ENCODE results near the gene KCNRG. TPM values are rescaled to one million over a fixed set of nuclear protein-coding genes. Genes with fewer than 3 reads are reported as not detected.
"Not testable (repeated sequence)": the region's sequence is repeated elsewhere in the genome, so short reads cannot be mapped to it uniquely, and the experiment has no call there.

Gene KCNRG
- total and polyA plus RNA-seq, 2 donors (not counting 1 experiment from before 2014, with no cell fraction given), result 0.86 to 3.4 TPM

DNA sequence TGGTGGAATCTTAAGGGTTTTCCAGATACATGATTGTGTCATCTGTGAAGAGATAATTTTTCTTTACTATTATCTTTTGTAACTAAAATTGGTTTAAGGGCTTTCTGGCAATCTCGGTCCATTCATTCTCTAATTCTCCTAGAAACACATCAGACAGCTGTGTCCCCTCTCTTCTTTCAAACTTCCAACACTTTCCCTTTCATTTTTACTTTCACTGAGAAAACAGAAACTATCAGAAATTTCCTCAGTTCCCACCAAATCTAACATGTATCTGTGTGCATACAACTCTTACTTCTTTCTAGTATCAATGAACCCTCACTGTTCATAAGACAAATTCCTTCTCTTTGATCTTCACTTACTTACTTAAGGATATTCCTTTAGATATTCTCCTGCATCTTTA, 40.2 kb downstream of the KCNRG start:
- H3K27ac ChIP-seq (ENCODE audit: low read length in 2 of 2), result peak overlapping the region in 1 of 2 donors; percentile 56
- intact Hi-C loops (cut with micrococcal nuclease), result no loop called here
- Mint-ChIP-seq H3K4me3 (no peak overlapping the region), H3K9me3 (ENCODE audit: insufficient read depth) (no peaks in the 10 kb centered on the region), H3K27me3 (no peaks in the 10 kb centered on the region), H3K27ac (peak overlapping the region; percentile 43), H3K4me1 (peaks cover 38% of the 10 kb centered on the region)
- DNase-seq, result no peak
- no peaks in the 10 kb centered on the region for H3K27me3 ChIP-seq (replicated peaks in 1 of 4; ENCODE audit: control extremely low read depth in 1 of 4, control insufficient read depth in 3 of 4, insufficient read depth in 4 of 4, low read length in 3 of 4)
- H3K9ac ChIP-seq (ENCODE audit: low read length), result no peak overlapping the region
- CTCF ChIA-PET, result no interaction called here
- no peaks in the 10 kb centered on the region for H3K9me3 ChIP-seq (ENCODE audit: control extremely low read depth in 1 of 3, control insufficient read depth in 2 of 3, insufficient read depth in 1 of 3, low read length in 2 of 3)
- peaks cover 20% of the 10 kb centered on the region for H3K79me2 ChIP-seq (ENCODE audit: control insufficient read depth, insufficient read depth, low read length)
- no peak for ATAC-seq (ENCODE audit: low read depth)
- WGBS (ENCODE audit: insufficient coverage), result no CpG with 5 or more reads among the region's 1 CpG
- POLR2A ChIA-PET, result no interaction called here
- H3K4me2 ChIP-seq (replicated peaks; ENCODE audit: low read depth, low read length, poor library complexity, severe bottlenecking), result no peak overlapping the region
- TF ChIP-seq, protein P1, sequence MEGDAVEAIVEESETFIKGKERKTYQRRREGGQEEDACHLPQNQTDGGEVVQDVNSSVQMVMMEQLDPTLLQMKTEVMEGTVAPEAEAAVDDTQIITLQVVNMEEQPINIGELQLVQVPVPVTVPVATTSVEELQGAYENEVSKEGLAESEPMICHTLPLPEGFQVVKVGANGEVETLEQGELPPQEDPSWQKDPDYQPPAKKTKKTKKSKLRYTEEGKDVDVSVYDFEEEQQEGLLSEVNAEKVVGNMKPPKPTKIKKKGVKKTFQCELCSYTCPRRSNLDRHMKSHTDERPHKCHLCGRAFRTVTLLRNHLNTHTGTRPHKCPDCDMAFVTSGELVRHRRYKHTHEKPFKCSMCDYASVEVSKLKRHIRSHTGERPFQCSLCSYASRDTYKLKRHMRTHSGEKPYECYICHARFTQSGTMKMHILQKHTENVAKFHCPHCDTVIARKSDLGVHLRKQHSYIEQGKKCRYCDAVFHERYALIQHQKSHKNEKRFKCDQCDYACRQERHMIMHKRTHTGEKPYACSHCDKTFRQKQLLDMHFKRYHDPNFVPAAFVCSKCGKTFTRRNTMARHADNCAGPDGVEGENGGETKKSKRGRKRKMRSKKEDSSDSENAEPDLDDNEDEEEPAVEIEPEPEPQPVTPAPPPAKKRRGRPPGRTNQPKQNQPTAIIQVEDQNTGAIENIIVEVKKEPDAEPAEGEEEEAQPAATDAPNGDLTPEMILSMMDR (IDR thresholded peaks at IDR 0.05), result no peak
- TF ChIP-seq EZH2 (IDR thresholded peaks at IDR 0.05; ENCODE audit: borderline replicate concordance, insufficient read depth, low read depth, low read length, poor library complexity, severe bottlenecking), result no peak
- no peaks in the 10 kb centered on the region for H4K20me1 ChIP-seq (ENCODE audit: control insufficient read depth, insufficient read depth, low read length, poor library complexity, severe bottlenecking)
- peaks cover 5 to 7% of the 10 kb centered on the region in 2 donors for H3K4me1 ChIP-seq (ENCODE audit: control insufficient read depth in 2 of 2, insufficient read depth in 2 of 2, low read length in 2 of 2)
- no peak overlapping the region for H3K4me3 ChIP-seq (ENCODE audit: control extremely low read depth in 1 of 5, extremely low read depth in 1 of 5, insufficient read depth in 1 of 5, low read depth in 2 of 5, low read length in 4 of 5)
- peaks cover 6 to 24% of the 10 kb centered on the region in 2 experiments for H3K36me3 ChIP-seq (replicated peaks in 1 of 2; ENCODE audit: control extremely low read depth in 1 of 2, control insufficient read depth in 1 of 2, extremely low read depth in 1 of 2, insufficient read depth in 2 of 2, low read length in 1 of 2)
- H2AFZ ChIP-seq (ENCODE audit: insufficient read depth, low read depth, low read length, poor library complexity, severe bottlenecking), result no peak overlapping the region

DNA sequence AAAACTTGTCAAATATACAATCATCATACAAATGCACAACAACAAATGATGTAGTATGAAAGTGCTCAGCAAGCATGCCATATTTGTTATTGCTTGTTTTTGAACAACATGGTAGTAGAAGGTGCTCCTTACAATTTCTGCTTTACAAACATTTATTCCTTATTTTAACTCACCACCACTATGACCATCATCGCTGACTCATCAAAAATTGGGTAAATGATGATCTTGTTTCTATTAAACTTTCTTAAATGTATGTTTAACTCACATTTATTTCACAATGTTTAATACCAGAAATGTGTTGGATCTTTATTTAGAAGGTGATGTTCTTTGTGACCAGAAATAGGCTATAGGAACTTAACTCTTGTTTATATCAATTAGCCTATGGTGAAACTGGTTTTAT, 45.5 kb downstream of the KCNRG start:
- Histone ChIP-seq H3K27ac (ENCODE audit: low read length in 2 of 2) (no peak overlapping the region), H3K4me2 (replicated peaks; ENCODE audit: low read depth, low read length, poor library complexity, severe bottlenecking) (no peak overlapping the region), H3K79me2 (ENCODE audit: control insufficient read depth, insufficient read depth, low read length) (peaks cover 20% of the 10 kb centered on the region), H3K4me1 (ENCODE audit: control insufficient read depth in 2 of 2, insufficient read depth in 2 of 2, low read length in 2 of 2) (peaks cover 4 to 5% of the 10 kb centered on the region in 2 donors), H3K36me3 (replicated peaks in 1 of 2; ENCODE audit: control extremely low read depth in 1 of 2, control insufficient read depth in 1 of 2, extremely low read depth in 1 of 2, insufficient read depth in 2 of 2, low read length in 1 of 2) (peaks cover 13 to 29% of the 10 kb centered on the region in 2 experiments), H3K4me3 (ENCODE audit: control extremely low read depth in 1 of 5, extremely low read depth in 1 of 5, insufficient read depth in 1 of 5, low read depth in 2 of 5, low read length in 4 of 5) (no peak overlapping the region), H2AFZ (ENCODE audit: insufficient read depth, low read depth, low read length, poor library complexity, severe bottlenecking) (no peak overlapping the region), H3K9me3 (ENCODE audit: control extremely low read depth in 1 of 3, control insufficient read depth in 2 of 3, insufficient read depth in 1 of 3, low read length in 2 of 3) (no peaks in the 10 kb centered on the region), H3K9ac (ENCODE audit: low read length) (no peak overlapping the region), H4K20me1 (ENCODE audit: control insufficient read depth, insufficient read depth, low read length, poor library complexity, severe bottlenecking) (no peaks in the 10 kb centered on the region), H3K27me3 (replicated peaks in 1 of 4; ENCODE audit: control extremely low read depth in 1 of 4, control insufficient read depth in 3 of 4, insufficient read depth in 4 of 4, low read length in 3 of 4) (no peaks in the 10 kb centered on the region)
- Mint-ChIP-seq H3K27ac (no peak overlapping the region), H3K4me1 (peaks cover 19% of the 10 kb centered on the region), H3K9me3 (ENCODE audit: insufficient read depth) (no peaks in the 10 kb centered on the region), H3K4me3 (no peak overlapping the region), H3K27me3 (no peaks in the 10 kb centered on the region)
- ATAC-seq (ENCODE audit: low read depth), result no peak
- no peak for TF ChIP-seq EZH2 (IDR thresholded peaks at IDR 0.05; ENCODE audit: borderline replicate concordance, insufficient read depth, low read depth, low read length, poor library complexity, severe bottlenecking)
- TF ChIP-seq, protein P1 (IDR thresholded peaks at IDR 0.05), result no peak
- no peak for DNase-seq
- CTCF ChIA-PET, result interaction anchor here (1.0 kb wide), 1 partner anchor 8 kb away, joined by 3 read pairs; no protein-coding TSS in a partner anchor
- no CpG with 5 or more reads among the region's 1 CpG for WGBS (ENCODE audit: insufficient coverage)
- POLR2A ChIA-PET, result interaction anchor here (0.6 kb wide), 1 partner anchor 58 kb away, joined by 7 read pairs; no protein-coding TSS in a partner anchor
- intact Hi-C loops (cut with micrococcal nuclease), result no loop called here

- H3K4me3 Mint-ChIP-seq; H3K4me2 ChIP-seq (replicated peaks; ENCODE audit: low read depth, low read length, poor library complexity, severe bottlenecking); H3K9me3 ChIP-seq (ENCODE audit: control extremely low read depth in 1 of 3, control insufficient read depth in 2 of 3, insufficient read depth in 1 of 3, low read length in 2 of 3); H3K9ac ChIP-seq (ENCODE audit: low read length); H3K27me3 Mint-ChIP-seq; H2AFZ ChIP-seq (ENCODE audit: insufficient read depth, low read depth, low read length, poor library complexity, severe bottlenecking); H3K27me3 ChIP-seq (replicated peaks in 1 of 4; ENCODE audit: control extremely low read depth in 1 of 4, control insufficient read depth in 3 of 4, insufficient read depth in 4 of 4, low read length in 3 of 4); H3K4me1 Mint-ChIP-seq; CTCF ChIA-PET; ATAC-seq (ENCODE audit: low read depth); H3K9me3 Mint-ChIP-seq (ENCODE audit: insufficient read depth); intact Hi-C loops (cut with micrococcal nuclease); H3K27ac Mint-ChIP-seq; H3K27ac ChIP-seq (ENCODE audit: low read length in 2 of 2); DNase-seq; H4K20me1 ChIP-seq (ENCODE audit: control insufficient read depth, insufficient read depth, low read length, poor library complexity, severe bottlenecking); H3K4me3 ChIP-seq (ENCODE audit: control extremely low read depth in 1 of 5, extremely low read depth in 1 of 5, insufficient read depth in 1 of 5, low read depth in 2 of 5, low read length in 4 of 5); H3K4me1 ChIP-seq (ENCODE audit: control insufficient read depth in 2 of 2, insufficient read depth in 2 of 2, low read length in 2 of 2); POLR2A ChIA-PET: not testable (repeated sequence)
- Histone ChIP-seq H3K79me2 (ENCODE audit: control insufficient read depth, insufficient read depth, low read length) (peaks cover 25% of the 10 kb centered on the region), H3K36me3 (replicated peaks in 1 of 2; ENCODE audit: control extremely low read depth in 1 of 2, control insufficient read depth in 1 of 2, extremely low read depth in 1 of 2, insufficient read depth in 2 of 2, low read length in 1 of 2) (peaks cover 20 to 43% of the 10 kb centered on the region in 2 experiments)
- WGBS (ENCODE audit: insufficient coverage), result no CpG with 5 or more reads among the region's 7 CpGs
These were observed 47.1 kb downstream of the KCNRG start for GRCh38 chr13:50062336-50062735.

Data from B cell (primary cell).